Stromal cell of bone marrow (primary cell): ENCODE data around the gene ARAP1.
"Not testable (repeated sequence)": the region's sequence is repeated elsewhere in the genome, so short reads cannot be mapped to it uniquely, and the experiment has no call there.

Experiments
- DNase-seq: peaks from one replicate; pipeline ENCODE4 v3.0.0-alpha.2; 2012; ENCODE audit warnings: low read depth

ARAP1 gene

DNA sequence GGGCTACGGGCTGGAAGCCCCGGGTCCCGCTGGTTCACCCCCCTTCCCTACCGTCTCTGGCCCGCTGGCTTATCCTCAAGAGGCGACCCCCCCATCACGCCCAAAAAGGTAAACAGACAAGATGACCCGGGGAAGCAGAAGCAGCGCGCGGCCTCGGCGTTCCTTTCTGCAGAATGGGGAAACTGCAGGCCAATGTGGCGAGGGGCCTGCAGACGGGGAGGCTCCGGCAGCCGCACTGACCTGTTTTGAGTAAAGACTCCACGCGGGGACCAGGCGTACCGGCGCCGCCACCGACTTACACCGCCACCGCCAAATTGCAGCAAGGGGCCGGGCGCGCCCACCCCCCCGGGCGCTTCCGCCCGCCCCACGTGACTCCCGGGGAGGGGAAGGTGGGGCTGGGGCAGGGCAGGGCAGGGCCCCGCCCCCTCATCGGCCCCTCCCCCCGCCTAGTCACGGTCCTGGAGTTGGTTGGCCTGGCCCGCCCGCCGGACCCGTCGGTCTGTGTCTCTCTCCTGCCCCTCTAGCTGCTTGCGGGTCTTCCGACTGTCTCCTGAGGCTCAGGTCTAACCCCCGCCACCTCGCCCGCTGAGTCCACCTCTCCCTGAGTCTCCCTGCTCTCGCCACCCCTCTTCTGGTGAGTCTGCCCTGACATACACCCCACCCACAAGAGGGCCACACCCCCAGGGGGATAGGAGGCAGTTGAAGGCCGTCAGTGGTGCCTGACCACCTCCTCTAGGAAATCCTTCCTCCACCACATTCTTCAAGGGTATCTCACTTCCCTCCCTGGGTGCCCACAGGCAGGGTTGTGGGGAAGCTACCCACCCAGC lies at the start of gene ARAP1:
ARAP1 (minus strand) TSS at position 321 of the 827 bp plus-strand sequence. CDS start 25,280 bp downstream, outside the sequence.
- peak; percentile 38 for DNase-seq

GRCh38 chr11:72799441-72799840 lies 47.2 kb upstream of the ARAP1 start:
- no peak for DNase-seq

DNA sequence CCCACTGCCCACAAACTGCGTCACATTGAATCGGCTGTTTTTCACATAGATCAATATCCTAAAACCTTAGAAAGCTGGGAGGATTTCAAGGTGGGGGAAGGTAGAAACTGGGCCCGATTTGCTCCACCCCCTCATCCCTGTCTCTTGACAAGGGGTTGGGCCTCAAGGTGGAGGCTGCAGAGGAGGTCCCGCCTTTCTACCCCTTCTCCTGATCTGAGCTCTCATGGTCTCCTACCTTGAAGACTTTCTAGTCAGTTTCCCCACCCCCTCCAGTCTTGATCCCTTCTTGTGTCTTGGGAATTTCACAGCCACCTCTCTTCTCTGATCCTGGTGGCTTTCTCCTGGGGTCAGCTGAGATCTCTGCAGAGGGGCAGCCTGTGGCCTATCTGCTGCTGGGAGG lies 46.2 kb upstream of the ARAP1 start:
- DNase-seq: no peak

- DNase-seq: peak; percentile 93
Measured at GRCh38 chr11:72793425-72794367, 41.5 kb upstream of the ARAP1 start, which contains the start of gene STARD10. TSS of gene STARD10 (minus strand) at chr11:72794047. CDS start at chr11:72781181, 12,866 bp downstream.

DNA sequence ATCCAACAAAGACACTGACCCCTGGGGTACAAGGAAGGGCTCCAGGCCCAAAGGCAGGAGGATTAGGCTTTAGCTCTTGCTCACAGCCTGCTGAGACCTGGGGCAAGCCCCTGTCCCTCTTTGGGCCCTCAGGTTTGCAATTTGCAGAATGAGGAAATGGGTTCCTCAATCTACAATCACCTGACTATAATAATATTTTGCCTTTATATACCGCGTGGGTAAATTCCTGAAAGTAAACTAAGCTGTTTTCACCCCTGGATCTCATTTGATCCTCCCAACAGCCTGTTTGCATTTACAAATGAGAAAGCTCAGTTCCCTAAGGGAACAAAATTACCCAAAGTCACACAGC lies 40.8 kb upstream of the ARAP1 start:
- DNase-seq: no peak

- no peak for DNase-seq
Measured at GRCh38 chr11:72792437-72793021, 40.3 kb upstream of the ARAP1 start.

DNA sequence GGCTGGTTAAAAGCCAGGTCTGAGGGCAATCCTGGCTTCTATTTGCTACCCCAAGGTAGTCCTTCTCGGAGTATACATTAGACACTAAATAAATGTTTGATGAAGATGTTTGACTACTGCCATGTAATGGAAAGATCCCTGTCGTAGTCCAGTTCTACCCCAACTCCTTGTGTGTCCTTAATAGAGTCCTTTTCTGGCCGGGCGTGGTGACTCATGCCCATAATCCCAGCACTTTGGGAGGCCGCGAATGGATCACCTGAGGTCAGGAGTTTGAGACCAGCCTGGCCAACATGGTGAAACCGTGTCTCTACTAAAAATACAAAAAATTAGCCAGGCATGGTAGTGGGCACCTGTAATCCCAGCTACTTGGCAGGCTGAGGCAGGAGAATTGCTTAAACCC lies 39.0 kb upstream of the ARAP1 start:
- not testable (repeated sequence) for DNase-seq

- no peak for DNase-seq
Measured at GRCh38 chr11:72789493-72790131, 37.4 kb upstream of the ARAP1 start.

DNA sequence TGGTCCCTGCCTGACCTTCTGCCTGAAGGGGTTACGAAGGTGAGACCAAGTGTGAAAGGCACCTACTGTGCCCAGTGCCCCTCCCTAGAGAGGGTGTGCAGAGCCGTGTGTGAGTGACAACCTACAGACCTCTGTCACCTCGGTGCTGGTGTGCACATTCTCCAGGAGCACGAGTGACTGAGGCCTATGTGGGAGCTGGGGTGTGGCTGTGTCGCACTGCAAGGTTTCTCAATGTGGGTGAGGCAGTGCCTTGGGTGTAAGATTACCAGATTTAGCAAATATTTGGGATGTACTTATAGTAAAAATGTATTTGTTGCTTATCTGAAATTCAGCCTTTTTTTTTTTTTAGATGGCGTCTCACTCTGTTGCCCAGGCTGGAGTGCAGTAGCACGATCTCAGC lies 36.0 kb upstream of the ARAP1 start:
- DNase-seq: no peak

- DNase-seq: no peak
Measured at GRCh38 chr11:72787216-72788104, 35.3 kb upstream of the ARAP1 start.

- no peak for DNase-seq
Measured at GRCh38 chr11:72786305-72787215, 34.4 kb upstream of the ARAP1 start.

DNA sequence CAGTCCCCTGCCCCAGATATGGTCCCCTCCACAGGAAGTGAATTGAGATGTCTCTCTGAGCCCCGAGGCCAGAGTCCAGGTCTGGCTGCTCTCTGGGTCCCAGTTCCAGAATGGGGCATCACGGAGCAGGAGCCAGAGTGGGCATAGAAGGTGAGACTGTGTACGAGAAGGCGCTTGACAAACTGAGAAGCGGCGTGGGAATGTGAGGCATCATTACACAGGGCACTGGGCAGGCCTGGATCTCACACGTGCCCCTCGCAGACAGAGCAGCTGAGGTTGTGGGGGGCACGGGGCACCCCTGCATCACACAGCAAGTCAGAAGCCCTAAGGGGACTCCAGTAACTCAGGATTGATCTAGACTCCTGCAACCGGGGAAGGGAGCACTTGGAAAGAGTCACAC lies 32.5 kb upstream of the ARAP1 start:
- no peak for DNase-seq

DNA sequence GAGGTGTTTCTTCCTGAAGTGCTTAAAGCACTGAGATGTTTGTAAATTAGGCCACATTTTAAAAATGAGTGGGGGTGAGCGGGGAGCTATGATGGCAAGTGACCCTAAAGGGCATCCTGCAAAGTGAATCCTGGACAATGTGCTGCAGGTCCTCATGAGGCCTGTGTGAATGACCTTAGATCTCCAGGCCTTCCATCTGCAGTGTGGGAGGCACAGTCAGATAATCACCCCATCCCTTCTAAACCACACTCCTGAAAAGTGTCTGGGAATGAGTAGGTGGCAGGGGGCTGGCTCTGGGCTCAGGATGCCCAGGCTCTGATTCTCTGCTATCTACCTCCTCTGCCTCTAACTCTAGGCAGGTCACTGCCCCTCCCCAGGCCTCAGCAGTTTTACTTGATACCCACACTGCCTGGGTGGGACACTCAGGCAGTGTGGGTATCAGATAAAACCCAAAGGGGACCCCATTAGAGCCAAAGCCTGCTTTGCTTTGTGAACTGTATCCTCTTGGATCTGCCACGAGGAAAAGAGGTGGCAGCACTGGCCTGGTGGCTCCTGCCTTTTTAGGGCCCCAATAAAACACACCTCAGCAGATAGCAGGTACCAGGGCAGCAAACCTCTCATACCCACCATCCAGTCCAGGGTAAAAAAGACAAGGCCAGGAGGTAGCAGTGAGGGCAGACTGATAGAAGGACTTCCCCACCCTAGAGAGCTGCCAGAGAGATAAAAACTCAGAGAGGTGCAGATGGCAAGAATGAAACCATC lies 31.1 kb upstream of the ARAP1 start:
- DNase-seq: no peak

- no peak for DNase-seq
Measured at GRCh38 chr11:72782081-72782920, 30.1 kb upstream of the ARAP1 start.

DNA sequence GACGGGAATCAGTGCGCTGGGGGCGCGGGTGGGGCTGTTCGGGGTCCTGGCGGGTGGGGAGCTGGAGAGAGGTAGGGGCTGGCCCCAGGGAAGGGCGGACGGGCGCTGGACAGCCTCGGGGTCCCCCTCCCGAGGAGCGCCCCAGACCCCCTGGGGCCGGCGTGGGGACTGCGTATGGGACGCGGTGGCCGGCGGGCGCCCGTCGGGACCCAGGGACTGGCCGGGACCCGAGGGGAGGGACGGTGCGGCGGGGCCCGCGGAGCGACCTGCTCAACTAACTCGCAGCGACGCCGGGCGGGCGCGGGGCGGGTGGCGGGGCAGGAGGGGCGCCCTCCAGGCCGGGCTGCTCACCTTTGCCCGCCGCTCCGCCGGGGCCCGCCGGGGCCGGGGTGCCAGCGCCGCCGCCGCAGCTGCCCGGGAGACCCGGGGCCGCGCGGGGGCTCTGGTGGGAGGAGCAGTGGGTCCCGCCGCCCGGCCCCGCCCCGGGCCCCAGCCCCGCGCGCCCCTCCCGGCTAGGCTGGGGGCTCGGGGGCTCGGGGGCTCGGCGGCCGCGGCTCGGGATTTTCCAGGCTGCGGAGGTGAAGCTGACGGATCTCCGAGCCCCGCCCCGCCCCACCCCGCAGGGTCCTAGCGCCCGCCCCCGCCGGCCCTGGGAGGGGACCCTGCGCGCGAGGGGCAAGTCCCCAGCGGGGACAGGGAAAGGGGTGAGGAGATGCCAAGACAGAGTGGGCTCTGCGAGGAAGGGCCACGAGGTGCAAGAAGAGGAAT lies 29.3 kb upstream of the ARAP1 start:
- DNase-seq: no peak

GRCh38 chr11:72781063-72781312 lies 28.8 kb upstream of the ARAP1 start:
- no peak for DNase-seq

DNA sequence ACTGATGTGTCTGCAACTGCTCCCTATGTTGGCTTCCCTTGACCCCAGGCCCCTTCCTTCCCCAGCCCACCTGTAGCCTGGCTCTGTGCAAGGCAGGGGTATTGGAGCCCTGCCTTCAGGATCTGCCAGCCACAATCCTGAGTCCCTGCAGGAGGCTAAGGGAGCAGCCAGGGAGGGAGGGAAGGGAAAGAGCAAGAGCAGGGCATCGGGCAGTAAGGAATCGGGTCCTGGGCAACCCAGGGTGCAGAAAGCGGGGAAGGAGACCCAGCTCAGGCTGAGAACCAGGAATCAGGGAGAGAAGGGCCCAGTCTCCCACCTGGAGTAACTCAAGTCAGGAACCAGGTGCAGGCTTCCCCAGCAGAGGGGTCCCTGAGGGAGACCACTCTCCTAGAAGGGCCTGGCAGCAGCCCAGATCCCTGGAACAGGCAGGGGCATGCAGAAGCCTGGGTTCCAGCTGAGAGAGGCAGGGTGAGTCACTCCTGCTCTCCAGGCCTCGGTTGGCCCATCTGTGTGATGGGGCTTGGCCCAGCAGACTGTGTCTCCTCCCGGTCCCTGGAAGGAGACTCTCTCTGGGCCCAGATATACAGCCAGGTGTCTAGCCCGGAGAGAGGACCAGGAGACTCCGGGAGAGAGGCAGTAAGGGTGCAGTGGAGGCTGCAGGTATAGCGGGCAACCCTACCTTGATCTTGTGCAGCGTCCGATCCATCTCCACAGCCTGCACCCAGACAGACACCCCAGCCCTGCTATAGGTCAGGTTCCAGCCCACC lies 28.3 kb upstream of the ARAP1 start:
- no peak for DNase-seq
